PC-9 (cell line): ENCODE data around the gene RREB1. TPM values are rescaled to one million over a fixed set of nuclear protein-coding genes. Genes with fewer than 3 reads are reported as not detected.

Experiments used
- BruUV-seq: library from RNA; stranded (reverse); fragments of 400-500 nt; replicated peaks from 2 replicates; lab custom pipeline; 2021; lab: Mats Ljungman, UMichigan
- CTCF ChIA-PET: fragments of 300-600 bp; sonication (Branson Sonifier 250); formaldehyde crosslinking; loops from one replicate; lab custom pipeline; 2022; ENCODE audit warnings: antibody characterized with exemption; lab: Charles Lee
- POLR2A ChIA-PET: fragments of 300-600 bp; sonication (Branson Sonifier 250); formaldehyde crosslinking; loops from one replicate; lab custom pipeline; 2022; ENCODE audit warnings: antibody characterized with exemption; ENCODE audit not compliant: unreplicated experiment; lab: Charles Lee
- DNase-seq, 2 experiments: peaks; one replicate each; pipeline versions ENCODE4 v3.0.0 to v3.0.0-alpha.2; 2015 to 2022; ENCODE audit warnings: mixed read lengths in 1 of 2
- H2AFZ ChIP-seq: fragments of 200-600 bp; sonication (generic); 2 replicates; pipeline ENCODE4 v1.8.1; 2017; ENCODE audit warnings: antibody characterized with exemption
- H3F3A ChIP-seq: fragments of 200-600 bp; sonication (generic); 2 replicates; pipeline ENCODE4 v1.8.1; 2017; ENCODE audit warnings: antibody characterized with exemption, mild to moderate bottlenecking, low read depth; ENCODE audit not compliant: insufficient read depth
- H3K27ac ChIP-seq: fragments of 200-600 bp; sonication (generic); 2 replicates; pipeline ENCODE4 v1.6.1; 2016; ENCODE audit warnings: mixed run types
- H3K27me3 ChIP-seq: fragments of 200-600 bp; sonication (generic); 2 replicates; pipeline ENCODE4 v1.6.1; 2016; ENCODE audit warnings: low read depth, mixed run types; ENCODE audit not compliant: insufficient read depth
- H3K36me3 ChIP-seq: fragments of 200-600 bp; sonication (generic); 2 replicates; pipeline ENCODE4 v1.6.1; 2016; ENCODE audit warnings: low read depth, mixed run types
- H3K4me1 ChIP-seq: fragments of 200-600 bp; sonication (generic); replicated peaks from 2 replicates; pipeline ENCODE4 v1.6.1; 2016; ENCODE audit warnings: mixed run types; ENCODE audit not compliant: insufficient read depth
- H3K4me2 ChIP-seq: fragments of 200-600 bp; sonication (generic); 2 replicates; pipeline ENCODE4 v1.6.1; 2017; ENCODE audit warnings: mixed run types
- H3K4me3 ChIP-seq: fragments of 200-600 bp; sonication (generic); 2 replicates; pipeline ENCODE4 v1.6.1; 2016; ENCODE audit warnings: mixed run types
- H3K79me2 ChIP-seq: fragments of 200-600 bp; sonication (generic); 2 replicates; pipeline ENCODE4 v1.6.1; 2017; ENCODE audit warnings: low read depth, mixed run types
- H3K9me2 ChIP-seq: fragments of 200-600 bp; sonication (generic); 2 replicates; pipeline ENCODE4 v1.8.1; 2017; ENCODE audit warnings: mild to moderate bottlenecking; ENCODE audit not compliant: insufficient read depth
- H3K9me3 ChIP-seq: fragments of 200-600 bp; sonication (generic); 2 replicates; pipeline ENCODE4 v1.8.1; 2016; ENCODE audit warnings: low read depth; ENCODE audit not compliant: insufficient read depth
- H4K20me1 ChIP-seq: fragments of 200-600 bp; sonication (generic); 2 replicates; pipeline ENCODE4 v1.8.1; 2017; ENCODE audit not compliant: insufficient read depth
- CTCF ChIP-seq: fragments of 200-600 bp; sonication (generic); conservative IDR thresholded peaks from 2 replicates; pipeline ENCODE4 v1.6.1; 2017; ENCODE audit warnings: mixed run types, antibody characterized with exemption, mild to moderate bottlenecking, moderate library complexity
- EZH2 ChIP-seq: fragments of 200-600 bp; sonication (generic); IDR thresholded peaks from 2 replicates; pipeline ENCODE4 v1.8.0; 2017; ENCODE audit warnings: antibody characterized with exemption, low read depth
- intact Hi-C: fragments of 100-400 bp; cut with micrococcal nuclease; formaldehyde crosslinking; loops from one replicate; pipeline ENCODE4 v1.10.0; 2022; ENCODE audit not compliant: unreplicated experiment
- total RNA-seq: library from RNA; stranded (reverse); gene quantifications from 2 replicates; pipeline ENCODE4 v1.2.3, GENCODE V29; 2021

RREB1 gene
- total RNA-seq, 1 experiment from 2014 or later: 38.4 TPM

GRCh38 chr6:7175462-7175861, 67.7 kb downstream of the RREB1 start:
- POLR2A ChIA-PET: interaction anchor here (0.6 kb wide), 1 partner anchor 34 kb away, joined by 3 read pairs; no protein-coding TSS in a partner anchor
- intact Hi-C loops: no loop called here

GRCh38 chr6:7176208-7176607, 68.4 kb downstream of the RREB1 start:
- Histone ChIP-seq H3F3A (no peaks in the 10 kb centered on the region), H3K4me2 (no peak overlapping the region), H3K27me3 (no peaks in the 10 kb centered on the region), H3K4me1 (no peaks in the 10 kb centered on the region), H3K79me2 (peaks cover 29% of the 10 kb centered on the region; the same call in 1 of the 2 replicates), H3K27ac (no peak overlapping the region), H3K36me3 (peaks cover 8% of the 10 kb centered on the region; the same call in 1 of the 2 replicates), H3K4me3 (no peak overlapping the region), H3K9me3 (no peaks in the 10 kb centered on the region), H4K20me1 (no peaks in the 10 kb centered on the region; the same call in 1 of the 2 replicates), H3K9me2 (no peaks in the 10 kb centered on the region), H2AFZ (no peak overlapping the region)
- POLR2A ChIA-PET: interaction anchor here (0.6 kb wide), 1 partner anchor 145 kb away, joined by 3 read pairs; no protein-coding TSS in a partner anchor
- TF ChIP-seq EZH2: no peak
- intact Hi-C loops: no loop called here
- CTCF ChIA-PET: no interaction called here
- no peak for DNase-seq
- BruUV-seq: no TSS peak

More at GRCh38 chr6:7175462-7175861, 67.7 kb downstream of the RREB1 start:
- DNase-seq: no peak
- no TSS peak for BruUV-seq
- peaks cover 8% of the 10 kb centered on the region; the same call in 1 of the 2 replicates for H3K36me3 ChIP-seq
- no peak overlapping the region for H3K4me2 ChIP-seq
- H3K9me2 ChIP-seq: no peaks in the 10 kb centered on the region
- H3K27ac ChIP-seq: no peak overlapping the region
- no peak overlapping the region for H2AFZ ChIP-seq
- H3K79me2 ChIP-seq: peaks cover 36% of the 10 kb centered on the region; the same call in 1 of the 2 replicates
- no peaks in the 10 kb centered on the region for H3K9me3 ChIP-seq
- H3K4me3 ChIP-seq: no peak overlapping the region
- CTCF ChIA-PET: no interaction called here
- H4K20me1 ChIP-seq: no peaks in the 10 kb centered on the region; the same call in 1 of the 2 replicates
- TF ChIP-seq EZH2: no peak
- TF ChIP-seq CTCF: no peak
- H3K4me1 ChIP-seq: no peaks in the 10 kb centered on the region
- H3F3A ChIP-seq: no peaks in the 10 kb centered on the region
- no peaks in the 10 kb centered on the region for H3K27me3 ChIP-seq

- BruUV-seq: no TSS peak
- no peaks in the 10 kb centered on the region for H3K27me3 ChIP-seq
- no peak for TF ChIP-seq CTCF
- TF ChIP-seq EZH2: no peak
- POLR2A ChIA-PET: no interaction called here
- intact Hi-C loops: no loop called here
- no peak overlapping the region for H2AFZ ChIP-seq
- no peaks in the 10 kb centered on the region for H3K4me1 ChIP-seq
- H3K9me3 ChIP-seq: no peaks in the 10 kb centered on the region
- H3K27ac ChIP-seq: no peak overlapping the region
- DNase-seq: no peak
- H4K20me1 ChIP-seq: no peaks in the 10 kb centered on the region; the same call in 1 of the 2 replicates
- H3K4me3 ChIP-seq: no peak overlapping the region
- peaks cover 8% of the 10 kb centered on the region; the same call in 1 of the 2 replicates for H3K36me3 ChIP-seq
- H3F3A ChIP-seq: no peaks in the 10 kb centered on the region
- peaks cover 12% of the 10 kb centered on the region; the same call in 1 of the 2 replicates for H3K79me2 ChIP-seq
- H3K4me2 ChIP-seq: no peak overlapping the region
- CTCF ChIA-PET: no interaction called here
- H3K9me2 ChIP-seq: no peaks in the 10 kb centered on the region
Observed at GRCh38 chr6:7178280-7178679, 70.5 kb downstream of the RREB1 start.
